HepG2 (cell line): ENCODE measurements around the gene GJA5. TPM values are rescaled to one million over a fixed set of nuclear protein-coding genes. Genes with fewer than 3 reads are reported as not detected.

Experiments
- CBX5 ChIP-seq: sonication (generic); formaldehyde crosslinking; IDR thresholded peaks from 2 replicates; pipeline ENCODE4 v1.4.0; 2020; ENCODE audit warnings: missing genetic modification reagents, borderline replicate concordance
- ELF4 ChIP-seq: sonication (generic); formaldehyde crosslinking; IDR thresholded peaks from 2 replicates; pipeline ENCODE4 v1.5.0; 2020; ENCODE audit warnings: missing genetic modification reagents, mild to moderate bottlenecking, moderate library complexity, borderline replicate concordance
- ERF ChIP-seq: IDR thresholded peaks from 2 replicates; pipeline ENCODE4 v1.6.1; 2018; ENCODE audit warnings: missing biosample characterization, missing genetic modification reagents
- GABPA ChIP-seq, 2 experiments: IDR thresholded peaks; 2 replicates each; pipeline ENCODE4 v1.6.1; 2011 to 2016; ENCODE audit warnings: low read depth in 2 of 2, low read length in 1 of 2, missing biosample characterization in 1 of 2, missing genetic modification characterization in 1 of 2
- HOXA5 ChIP-seq: sonication (generic); formaldehyde crosslinking; IDR thresholded peaks from 2 replicates; pipeline ENCODE4 v1.4.0; 2020; ENCODE audit warnings: missing genetic modification reagents
- KDM5B ChIP-seq: sonication (generic); formaldehyde crosslinking; IDR thresholded peaks from 2 replicates; pipeline ENCODE4 v1.4.0; 2020; ENCODE audit warnings: missing genetic modification reagents, mild to moderate bottlenecking, borderline replicate concordance
- NR3C1 ChIP-seq: sonication (generic); formaldehyde crosslinking; IDR thresholded peaks from 2 replicates; pipeline ENCODE4 v1.4.0; 2020; ENCODE audit warnings: missing genetic modification reagents
- RBM39 ChIP-seq: fragments of 200-400 bp; formaldehyde crosslinking; IDR thresholded peaks from one replicate; pipeline ENCODE4 v1.6.1; 2018; ENCODE audit warnings: antibody characterized with exemption, mild to moderate bottlenecking, low read depth, low read length; ENCODE audit not compliant: poor library complexity, severe bottlenecking
- SAFB2 ChIP-seq: sonication (generic); formaldehyde crosslinking; IDR thresholded peaks from 2 replicates; pipeline ENCODE4 v1.5.1; 2020; ENCODE audit warnings: missing genetic modification reagents, low read depth, mild to moderate bottlenecking, borderline replicate concordance
- SMAD9 ChIP-seq: sonication (generic); formaldehyde crosslinking; IDR thresholded peaks from 2 replicates; pipeline ENCODE4 v1.5.1; 2020; ENCODE audit warnings: mild to moderate bottlenecking, missing genetic modification reagents
- TCF7 ChIP-seq: sonication (generic); IDR thresholded peaks from 2 replicates; pipeline ENCODE4 v1.6.1; 2016; ENCODE audit warnings: antibody characterized with exemption, low read depth
- TRIM22 ChIP-seq: fragments of 450-650 bp; IDR thresholded peaks from 2 replicates; pipeline ENCODE4 v1.6.1; 2017
- ZNF34 ChIP-seq: sonication (generic); formaldehyde crosslinking; IDR thresholded peaks from 2 replicates; pipeline ENCODE4 v1.4.0; 2020; ENCODE audit warnings: mild to moderate bottlenecking, missing genetic modification reagents, borderline replicate concordance
- ZNF484 ChIP-seq: sonication (generic); formaldehyde crosslinking; IDR thresholded peaks from 2 replicates; pipeline ENCODE4 v1.5.1; 2020; ENCODE audit warnings: mild to moderate bottlenecking, low read depth, missing genetic modification reagents, borderline replicate concordance
- ZNF598 ChIP-seq: sonication (generic); formaldehyde crosslinking; IDR thresholded peaks from 2 replicates; pipeline ENCODE4 v1.5.1; 2020; ENCODE audit warnings: mild to moderate bottlenecking, missing genetic modification reagents, borderline replicate concordance
- ZNF605 ChIP-seq: sonication (generic); formaldehyde crosslinking; IDR thresholded peaks from 2 replicates; pipeline ENCODE4 v1.8.0; 2022; ENCODE audit warnings: mild to moderate bottlenecking, missing genetic modification reagents
- ZNF674 ChIP-seq: sonication (generic); formaldehyde crosslinking; IDR thresholded peaks from 2 replicates; pipeline ENCODE4 v1.5.0; 2020; ENCODE audit warnings: low read depth, mild to moderate bottlenecking, missing genetic modification reagents
- ZNF720 ChIP-seq: sonication (generic); formaldehyde crosslinking; IDR thresholded peaks from 2 replicates; pipeline ENCODE4 v1.4.0; 2020; ENCODE audit warnings: missing genetic modification reagents
- ZNF749 ChIP-seq: sonication (generic); formaldehyde crosslinking; IDR thresholded peaks from 2 replicates; pipeline ENCODE4 v1.8.0; 2022; ENCODE audit warnings: mild to moderate bottlenecking, missing genetic modification reagents, moderate library complexity, borderline replicate concordance
- ZNF782 ChIP-seq: sonication (generic); formaldehyde crosslinking; IDR thresholded peaks from 2 replicates; pipeline ENCODE4 v1.4.0; 2020; ENCODE audit warnings: missing genetic modification reagents, mild to moderate bottlenecking, borderline replicate concordance
- ZNF839 ChIP-seq: sonication (generic); formaldehyde crosslinking; IDR thresholded peaks from 2 replicates; pipeline ENCODE4 v1.4.0; 2020; ENCODE audit warnings: missing genetic modification reagents, mild to moderate bottlenecking, borderline replicate concordance
- ZSCAN21 ChIP-seq: sonication (generic); formaldehyde crosslinking; IDR thresholded peaks from 2 replicates; pipeline ENCODE4 v1.8.0; 2022; ENCODE audit warnings: mild to moderate bottlenecking, missing genetic modification reagents, moderate library complexity, borderline replicate concordance
- polyA plus RNA-seq, 8 experiments: library from polyadenylated mRNA; depleted of rRNA in 3 of 8; stranded (reverse) in 7 of 8; unstranded in 1 of 8; fragments of >200 nt; fragmentation: Illumina TruSeq in 4 of 8; extraction: Trizol in 4 of 8; gene quantifications; 2 replicates each; pipeline versions ENCODE4 v1.2.1 to v1.2.3, GENCODE V29; 2011 to 2016; ENCODE audit warnings: low read depth in 4 of 8, missing spikeins in 1 of 8, mixed read lengths in 1 of 8; ENCODE audit not compliant: insufficient read depth in 1 of 8
- total RNA-seq, 5 experiments: library from RNA; depleted of rRNA; stranded (reverse); fragments of >200 nt; fragmentation: Illumina TruSeq; extraction: Trizol; gene quantifications; 2 replicates each; pipeline ENCODE4 v1.2.3, GENCODE V29; 2016; ENCODE audit warnings: low read depth in 1 of 5
- TF ChIP-seq, protein P1 (sequence below): sonication (generic); formaldehyde crosslinking; IDR thresholded peaks from 2 replicates; pipeline ENCODE4 v1.8.0; 2022; ENCODE audit warnings: low read depth, missing genetic modification reagents
- TF ChIP-seq, protein P2 (sequence below): sonication (generic); formaldehyde crosslinking; IDR thresholded peaks from 2 replicates; pipeline ENCODE4 v1.4.0; 2020; ENCODE audit warnings: mild to moderate bottlenecking, missing genetic modification reagents
- TF ChIP-seq, protein P3 (sequence below): sonication (generic); formaldehyde crosslinking; IDR thresholded peaks from 2 replicates; pipeline ENCODE4 v1.5.0; 2020; ENCODE audit warnings: mild to moderate bottlenecking, missing genetic modification reagents

GJA5 gene
- total and polyA plus RNA-seq, 2 of the 13 experiments (the other 11 are each of a cell fraction or from before 2014, with no cell fraction given) = not detected

GRCh38 chr1:147808025-147808424 is 47.6 kb upstream of the GJA5 start (continued):
- no peak for TF ChIP-seq ZNF839 (CRISPR knock-in tag)
- TF ChIP-seq, protein P1, sequence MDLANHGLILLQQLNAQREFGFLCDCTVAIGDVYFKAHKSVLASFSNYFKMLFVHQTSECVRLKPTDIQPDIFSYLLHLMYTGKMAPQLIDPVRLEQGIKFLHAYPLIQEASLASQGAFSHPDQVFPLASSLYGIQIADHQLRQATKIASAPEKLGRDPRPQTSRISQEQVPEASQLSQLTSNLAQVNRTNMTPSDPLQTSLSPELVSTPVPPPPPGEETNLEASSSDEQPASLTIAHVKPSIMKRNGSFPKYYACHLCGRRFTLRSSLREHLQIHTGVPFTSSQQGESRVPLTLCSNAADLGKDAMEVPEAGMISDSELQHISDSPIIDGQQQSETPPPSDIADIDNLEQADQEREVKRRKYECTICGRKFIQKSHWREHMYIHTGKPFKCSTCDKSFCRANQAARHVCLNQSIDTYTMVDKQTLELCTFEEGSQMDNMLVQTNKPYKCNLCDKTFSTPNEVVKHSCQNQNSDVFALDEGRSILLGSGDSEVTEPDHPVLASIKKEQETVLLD (CRISPR knock-in tag) = no peak
- no peak for TF ChIP-seq ZNF674
- no peak for TF ChIP-seq SMAD9 (CRISPR knock-in tag)
- TF ChIP-seq SAFB2 (CRISPR knock-in tag) = no peak
- TF ChIP-seq NR3C1 = no peak
- TF ChIP-seq, protein P2, sequence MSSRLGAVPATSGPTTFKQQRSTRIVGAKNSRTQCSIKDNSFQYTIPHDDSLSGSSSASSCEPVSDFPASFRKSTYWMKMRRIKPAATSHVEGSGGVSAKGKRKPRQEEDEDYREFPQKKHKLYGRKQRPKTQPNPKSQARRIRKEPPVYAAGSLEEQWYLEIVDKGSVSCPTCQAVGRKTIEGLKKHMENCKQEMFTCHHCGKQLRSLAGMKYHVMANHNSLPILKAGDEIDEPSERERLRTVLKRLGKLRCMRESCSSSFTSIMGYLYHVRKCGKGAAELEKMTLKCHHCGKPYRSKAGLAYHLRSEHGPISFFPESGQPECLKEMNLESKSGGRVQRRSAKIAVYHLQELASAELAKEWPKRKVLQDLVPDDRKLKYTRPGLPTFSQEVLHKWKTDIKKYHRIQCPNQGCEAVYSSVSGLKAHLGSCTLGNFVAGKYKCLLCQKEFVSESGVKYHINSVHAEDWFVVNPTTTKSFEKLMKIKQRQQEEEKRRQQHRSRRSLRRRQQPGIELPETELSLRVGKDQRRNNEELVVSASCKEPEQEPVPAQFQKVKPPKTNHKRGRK (CRISPR knock-in tag) = no peak
- TF ChIP-seq ZNF720 (CRISPR knock-in tag) = no peak
- TF ChIP-seq ZNF605 (CRISPR knock-in tag) = 0 out of 2 replicates have a peak, but pooled peaks have one; percentile 16
- 0 out of 2 replicates have a peak, but pooled peaks have one; percentile 42 for TF ChIP-seq ERF (CRISPR knock-in tag)
- no peak for TF ChIP-seq GABPA (IDR thresholded peaks at IDR 0.05; ENCODE audit: low read depth, low read length)
- TF ChIP-seq GABPA (CRISPR knock-in tag; IDR thresholded peaks at IDR 0.05; ENCODE audit: low read depth) = no peak
- TF ChIP-seq ZNF749 = no peak
- TF ChIP-seq TCF7 = peak; percentile 98
- TF ChIP-seq HOXA5 (CRISPR knock-in tag) = peak; percentile 62; the same call in 1 of the 2 replicates
- TF ChIP-seq TRIM22 = no peak
- no peak for TF ChIP-seq KDM5B
- no peak for TF ChIP-seq ZNF484 (CRISPR knock-in tag)
- no peak for TF ChIP-seq ZNF34
- peak; percentile 82; the same call in 1 of the 2 replicates for TF ChIP-seq CBX5 (CRISPR knock-in tag)
- TF ChIP-seq RBM39 = no peak
- TF ChIP-seq, protein P3, sequence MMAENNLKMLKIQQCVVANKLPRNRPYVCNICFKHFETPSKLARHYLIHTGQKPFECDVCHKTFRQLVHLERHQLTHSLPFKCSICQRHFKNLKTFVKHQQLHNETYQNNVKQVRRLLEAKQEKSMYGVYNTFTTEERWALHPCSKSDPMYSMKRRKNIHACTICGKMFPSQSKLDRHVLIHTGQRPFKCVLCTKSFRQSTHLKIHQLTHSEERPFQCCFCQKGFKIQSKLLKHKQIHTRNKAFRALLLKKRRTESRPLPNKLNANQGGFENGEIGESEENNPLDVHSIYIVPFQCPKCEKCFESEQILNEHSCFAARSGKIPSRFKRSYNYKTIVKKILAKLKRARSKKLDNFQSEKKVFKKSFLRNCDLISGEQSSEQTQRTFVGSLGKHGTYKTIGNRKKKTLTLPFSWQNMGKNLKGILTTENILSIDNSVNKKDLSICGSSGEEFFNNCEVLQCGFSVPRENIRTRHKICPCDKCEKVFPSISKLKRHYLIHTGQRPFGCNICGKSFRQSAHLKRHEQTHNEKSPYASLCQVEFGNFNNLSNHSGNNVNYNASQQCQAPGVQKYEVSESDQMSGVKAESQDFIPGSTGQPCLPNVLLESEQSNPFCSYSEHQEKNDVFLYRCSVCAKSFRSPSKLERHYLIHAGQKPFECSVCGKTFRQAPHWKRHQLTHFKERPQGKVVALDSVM = no peak
- no peak for TF ChIP-seq ZNF598
- TF ChIP-seq ZSCAN21 (CRISPR knock-in tag) = no peak
- TF ChIP-seq ELF4 (CRISPR knock-in tag) = no peak
- no peak for TF ChIP-seq ZNF782 (CRISPR knock-in tag)
